ENCODE data around the gene FOXK1.

The FOXK1 gene

GRCh38 chr7:4808026-4808425 lies 125.9 kb downstream of the FOXK1 start:
- H3K4me3 ChIP-seq (ENCODE audit: low read depth, low read length) = no peak overlapping the region
- no peak for TF ChIP-seq ZNF138 (tag by site-specific recombination; IDR thresholded peaks at IDR 0.05; ENCODE audit: borderline replicate concordance)
- TF ChIP-seq ZSCAN5A (tag by site-specific recombination; IDR thresholded peaks at IDR 0.05) = no peak
- no peak for TF ChIP-seq ZNF792 (tag by site-specific recombination; IDR thresholded peaks at IDR 0.05)
- TF ChIP-seq, protein P1, sequence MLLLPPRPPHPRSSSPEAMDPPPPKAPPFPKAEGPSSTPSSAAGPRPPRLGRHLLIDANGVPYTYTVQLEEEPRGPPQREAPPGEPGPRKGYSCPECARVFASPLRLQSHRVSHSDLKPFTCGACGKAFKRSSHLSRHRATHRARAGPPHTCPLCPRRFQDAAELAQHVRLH (tag by site-specific recombination; IDR thresholded peaks at IDR 0.05) = no peak
- no peak for TF ChIP-seq SP7 (tag by site-specific recombination; IDR thresholded peaks at IDR 0.05)
- TF ChIP-seq ZNF560 (tag by site-specific recombination; IDR thresholded peaks at IDR 0.05; ENCODE audit: borderline replicate concordance) = no peak
- TF ChIP-seq ZFHX2 (tag by site-specific recombination; conservative IDR thresholded peaks at IDR 0.05) = no peak
- TF ChIP-seq ZBTB1 (tag by site-specific recombination; IDR thresholded peaks at IDR 0.05) = no peak
- TF ChIP-seq, protein P2, sequence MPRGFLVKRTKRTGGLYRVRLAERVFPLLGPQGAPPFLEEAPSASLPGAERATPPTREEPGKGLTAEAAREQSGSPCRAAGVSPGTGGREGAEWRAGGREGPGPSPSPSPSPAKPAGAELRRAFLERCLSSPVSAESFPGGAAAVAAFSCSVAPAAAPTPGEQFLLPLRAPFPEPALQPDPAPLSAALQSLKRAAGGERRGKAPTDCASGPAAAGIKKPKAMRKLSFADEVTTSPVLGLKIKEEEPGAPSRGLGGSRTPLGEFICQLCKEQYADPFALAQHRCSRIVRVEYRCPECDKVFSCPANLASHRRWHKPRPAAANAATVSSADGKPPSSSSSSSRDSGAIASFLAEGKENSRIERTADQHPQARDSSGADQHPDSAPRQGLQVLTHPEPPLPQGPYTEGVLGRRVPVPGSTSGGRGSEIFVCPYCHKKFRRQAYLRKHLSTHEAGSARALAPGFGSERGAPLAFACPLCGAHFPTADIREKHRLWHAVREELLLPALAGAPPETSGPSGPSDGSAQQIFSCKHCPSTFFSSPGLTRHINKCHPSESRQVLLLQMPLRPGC (tag by site-specific recombination; IDR thresholded peaks at IDR 0.05) = no peak
- no peak for TF ChIP-seq ZNF510 (tag by site-specific recombination; IDR thresholded peaks at IDR 0.05; ENCODE audit: insufficient replicate concordance)
- no peak for TF ChIP-seq ZNF416 (tag by site-specific recombination; IDR thresholded peaks at IDR 0.05)
- TF ChIP-seq ZBTB21 (tag by site-specific recombination; IDR thresholded peaks at IDR 0.05) = no peak
- TF ChIP-seq, protein P3, sequence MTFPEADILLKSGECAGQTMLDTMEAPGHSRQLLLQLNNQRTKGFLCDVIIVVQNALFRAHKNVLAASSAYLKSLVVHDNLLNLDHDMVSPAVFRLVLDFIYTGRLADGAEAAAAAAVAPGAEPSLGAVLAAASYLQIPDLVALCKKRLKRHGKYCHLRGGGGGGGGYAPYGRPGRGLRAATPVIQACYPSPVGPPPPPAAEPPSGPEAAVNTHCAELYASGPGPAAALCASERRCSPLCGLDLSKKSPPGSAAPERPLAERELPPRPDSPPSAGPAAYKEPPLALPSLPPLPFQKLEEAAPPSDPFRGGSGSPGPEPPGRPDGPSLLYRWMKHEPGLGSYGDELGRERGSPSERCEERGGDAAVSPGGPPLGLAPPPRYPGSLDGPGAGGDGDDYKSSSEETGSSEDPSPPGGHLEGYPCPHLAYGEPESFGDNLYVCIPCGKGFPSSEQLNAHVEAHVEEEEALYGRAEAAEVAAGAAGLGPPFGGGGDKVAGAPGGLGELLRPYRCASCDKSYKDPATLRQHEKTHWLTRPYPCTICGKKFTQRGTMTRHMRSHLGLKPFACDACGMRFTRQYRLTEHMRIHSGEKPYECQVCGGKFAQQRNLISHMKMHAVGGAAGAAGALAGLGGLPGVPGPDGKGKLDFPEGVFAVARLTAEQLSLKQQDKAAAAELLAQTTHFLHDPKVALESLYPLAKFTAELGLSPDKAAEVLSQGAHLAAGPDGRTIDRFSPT (tag by site-specific recombination; IDR thresholded peaks at IDR 0.05) = no peak
- TF ChIP-seq ZNF548 (tag by site-specific recombination; IDR thresholded peaks at IDR 0.05) = no peak
- no peak for TF ChIP-seq ZNF571 (tag by site-specific recombination; IDR thresholded peaks at IDR 0.05)
- TF ChIP-seq, protein P4, sequence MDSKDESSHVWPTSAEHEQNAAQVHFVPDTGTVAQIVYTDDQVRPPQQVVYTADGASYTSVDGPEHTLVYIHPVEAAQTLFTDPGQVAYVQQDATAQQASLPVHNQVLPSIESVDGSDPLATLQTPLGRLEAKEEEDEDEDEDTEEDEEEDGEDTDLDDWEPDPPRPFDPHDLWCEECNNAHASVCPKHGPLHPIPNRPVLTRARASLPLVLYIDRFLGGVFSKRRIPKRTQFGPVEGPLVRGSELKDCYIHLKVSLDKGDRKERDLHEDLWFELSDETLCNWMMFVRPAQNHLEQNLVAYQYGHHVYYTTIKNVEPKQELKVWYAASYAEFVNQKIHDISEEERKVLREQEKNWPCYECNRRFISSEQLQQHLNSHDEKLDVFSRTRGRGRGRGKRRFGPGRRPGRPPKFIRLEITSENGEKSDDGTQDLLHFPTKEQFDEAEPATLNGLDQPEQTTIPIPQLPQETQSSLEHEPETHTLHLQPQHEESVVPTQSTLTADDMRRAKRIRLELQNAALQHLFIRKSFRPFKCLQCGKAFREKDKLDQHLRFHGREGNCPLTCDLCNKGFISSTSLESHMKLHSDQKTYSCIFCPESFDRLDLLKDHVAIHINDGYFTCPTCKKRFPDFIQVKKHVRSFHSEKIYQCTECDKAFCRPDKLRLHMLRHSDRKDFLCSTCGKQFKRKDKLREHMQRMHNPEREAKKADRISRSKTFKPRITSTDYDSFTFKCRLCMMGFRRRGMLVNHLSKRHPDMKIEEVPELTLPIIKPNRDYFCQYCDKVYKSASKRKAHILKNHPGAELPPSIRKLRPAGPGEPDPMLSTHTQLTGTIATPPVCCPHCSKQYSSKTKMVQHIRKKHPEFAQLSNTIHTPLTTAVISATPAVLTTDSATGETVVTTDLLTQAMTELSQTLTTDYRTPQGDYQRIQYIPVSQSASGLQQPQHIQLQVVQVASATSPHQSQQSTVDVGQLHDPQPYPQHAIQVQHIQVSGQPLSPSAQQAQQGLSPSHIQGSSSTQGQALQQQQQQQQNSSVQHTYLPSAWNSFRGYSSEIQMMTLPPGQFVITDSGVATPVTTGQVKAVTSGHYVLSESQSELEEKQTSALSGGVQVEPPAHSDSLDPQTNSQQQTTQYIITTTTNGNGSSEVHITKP (tag by site-specific recombination; IDR thresholded peaks at IDR 0.05) = no peak
- TF ChIP-seq, protein P5, sequence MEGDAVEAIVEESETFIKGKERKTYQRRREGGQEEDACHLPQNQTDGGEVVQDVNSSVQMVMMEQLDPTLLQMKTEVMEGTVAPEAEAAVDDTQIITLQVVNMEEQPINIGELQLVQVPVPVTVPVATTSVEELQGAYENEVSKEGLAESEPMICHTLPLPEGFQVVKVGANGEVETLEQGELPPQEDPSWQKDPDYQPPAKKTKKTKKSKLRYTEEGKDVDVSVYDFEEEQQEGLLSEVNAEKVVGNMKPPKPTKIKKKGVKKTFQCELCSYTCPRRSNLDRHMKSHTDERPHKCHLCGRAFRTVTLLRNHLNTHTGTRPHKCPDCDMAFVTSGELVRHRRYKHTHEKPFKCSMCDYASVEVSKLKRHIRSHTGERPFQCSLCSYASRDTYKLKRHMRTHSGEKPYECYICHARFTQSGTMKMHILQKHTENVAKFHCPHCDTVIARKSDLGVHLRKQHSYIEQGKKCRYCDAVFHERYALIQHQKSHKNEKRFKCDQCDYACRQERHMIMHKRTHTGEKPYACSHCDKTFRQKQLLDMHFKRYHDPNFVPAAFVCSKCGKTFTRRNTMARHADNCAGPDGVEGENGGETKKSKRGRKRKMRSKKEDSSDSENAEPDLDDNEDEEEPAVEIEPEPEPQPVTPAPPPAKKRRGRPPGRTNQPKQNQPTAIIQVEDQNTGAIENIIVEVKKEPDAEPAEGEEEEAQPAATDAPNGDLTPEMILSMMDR (tag by site-specific recombination; IDR thresholded peaks at IDR 0.05) = no peak
- ChIA-PET POLR2A (no interaction called here), CTCF (no interaction called here)
- H3K9me3 ChIP-seq (ENCODE audit: control insufficient read depth, insufficient read depth, low read depth, low read length) = no peaks in the 10 kb centered on the region
- H3K36me3 ChIP-seq (ENCODE audit: control insufficient read depth in 2 of 2, insufficient read depth in 1 of 2, low read length in 2 of 2) = no peaks in the 10 kb centered on the region; a peak in 1 of 3 replicates
- H3K4me1 ChIP-seq (ENCODE audit: control insufficient read depth, insufficient read depth, low read length) = no peaks in the 10 kb centered on the region
- H3K27ac ChIP-seq (ENCODE audit: extremely low read depth, low read depth, low read length) = no peak overlapping the region
